Activated CD8-positive, alpha-beta memory T cell treated with anti-CD3 and anti-CD28 coated beads, Interleukin-2, amount 50 U/mL, for 24 hours (primary cell): ENCODE measurements around the gene PIK3R6.
"Not testable (repeated sequence)": the region's sequence is repeated elsewhere in the genome, so short reads cannot be mapped to it uniquely, and the experiment has no call there.

ENCODE experiments used
- DNase-seq: peaks from one replicate; pipeline ENCODE4 v3.0.0-alpha.2; 2020; ENCODE audit errors: extremely low read depth

PIK3R6 gene

GRCh38 chr17:8894202-8894671 is 26.8 kb upstream of the PIK3R6 start:
- DNase-seq = no peak

DNA sequence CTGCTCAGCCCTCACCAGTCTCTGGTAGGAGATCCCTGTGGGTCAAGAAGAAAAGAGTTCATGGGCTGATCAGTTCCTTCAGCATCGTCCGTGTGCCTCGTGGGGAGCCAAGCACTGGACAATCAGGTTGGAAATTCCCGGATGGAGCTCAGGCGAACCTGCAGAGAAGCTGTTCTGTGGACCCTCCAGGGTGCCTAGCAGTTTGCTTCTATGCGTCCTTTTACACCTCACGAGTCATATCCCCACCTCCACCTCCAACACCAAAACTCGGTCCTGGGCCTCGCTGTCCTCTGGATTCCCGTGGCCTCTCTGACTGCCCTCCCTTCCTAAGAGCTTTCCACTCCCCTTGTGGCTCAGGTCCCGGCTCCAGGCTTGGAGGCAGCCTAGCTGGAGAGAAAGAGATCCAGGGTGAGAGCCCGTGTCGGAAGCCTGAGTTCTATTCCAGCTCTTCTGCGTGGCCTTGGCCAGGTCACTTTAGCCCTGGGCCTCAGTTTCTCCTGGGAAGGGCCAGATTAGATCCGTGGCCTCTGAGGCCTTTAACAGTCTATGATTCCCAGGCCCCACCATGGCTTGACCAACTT is 26.2 kb upstream of the PIK3R6 start:
- DNase-seq = no peak

GRCh38 chr17:8893059-8893458 is 25.6 kb upstream of the PIK3R6 start:
- no peak for DNase-seq

DNA sequence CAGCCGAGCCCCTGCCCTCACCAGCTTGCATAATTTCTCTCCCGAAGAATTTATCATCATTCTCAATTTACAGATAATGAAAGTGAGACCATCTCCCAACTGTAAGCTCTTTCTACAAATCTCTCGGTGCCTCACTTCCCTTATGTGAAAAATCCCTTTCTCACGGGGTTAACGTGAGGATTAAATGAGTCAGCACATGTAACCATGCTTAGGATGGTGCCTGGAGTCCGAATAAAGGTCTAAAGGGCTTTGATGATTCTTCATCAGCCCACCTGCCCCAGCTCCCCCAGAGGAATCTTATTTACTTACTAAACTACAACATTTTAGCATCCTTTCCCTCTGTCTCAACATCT is 24.8 kb upstream of the PIK3R6 start:
- DNase-seq = no peak

DNA sequence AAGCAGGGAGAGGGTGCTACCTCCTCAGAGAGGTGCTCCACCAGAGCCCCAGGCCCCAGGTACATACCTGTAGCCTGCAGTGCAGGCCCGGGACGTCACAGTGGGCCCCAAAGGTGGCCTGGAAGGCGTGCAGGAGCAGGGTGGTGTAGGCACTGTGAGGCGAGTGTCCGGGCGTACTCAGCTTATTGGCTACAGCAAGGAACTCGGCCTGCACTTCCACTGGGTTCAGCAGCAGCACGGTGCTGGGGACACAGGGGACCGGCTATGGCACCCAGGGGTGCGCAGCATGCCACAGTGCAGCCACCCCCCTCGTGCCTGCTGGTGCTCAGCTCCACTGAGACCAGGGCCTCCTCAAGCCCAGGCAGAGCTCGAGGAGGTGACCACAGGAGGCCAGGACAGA is 23.2 kb upstream of the PIK3R6 start:
- DNase-seq = no peak

GRCh38 chr17:8889458-8890210 is 22.2 kb upstream of the PIK3R6 start:
- DNase-seq = no peak

DNA sequence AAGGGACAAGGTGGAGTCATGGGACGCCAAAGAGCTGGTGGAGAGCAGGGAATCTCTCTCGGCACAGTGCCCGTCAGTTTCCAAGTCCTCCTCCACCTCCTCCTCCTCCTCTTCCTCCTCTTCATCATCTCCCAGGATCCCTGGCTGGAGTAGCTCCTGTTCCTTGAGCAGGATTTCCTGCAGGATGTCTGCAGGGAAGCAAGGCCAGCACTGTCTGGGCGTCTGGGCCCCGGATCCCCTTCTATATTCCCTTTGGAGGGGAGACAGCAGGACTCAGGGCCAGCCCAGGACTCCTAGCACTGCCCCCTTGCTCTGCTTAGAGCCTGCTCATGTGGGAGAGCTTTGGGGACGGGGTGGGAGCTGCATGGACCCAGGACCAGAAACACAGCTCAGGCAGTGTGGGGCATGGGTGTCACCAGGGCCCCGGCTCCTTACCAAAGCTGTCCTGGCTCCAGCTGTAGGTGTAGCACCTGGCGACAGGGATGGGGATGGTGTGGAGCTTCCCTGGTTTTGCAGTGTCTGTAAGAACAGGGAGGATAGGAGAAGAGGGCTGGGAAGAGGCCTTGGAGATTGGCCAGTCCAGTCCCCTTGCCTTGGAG is 21.3 kb upstream of the PIK3R6 start:
- no peak for DNase-seq

- DNase-seq = no peak
Measured at GRCh38 chr17:8887834-8888703, 20.6 kb upstream of the PIK3R6 start.

- no peak for DNase-seq
Measured at GRCh38 chr17:8887301-8887700, 19.8 kb upstream of the PIK3R6 start.

DNA sequence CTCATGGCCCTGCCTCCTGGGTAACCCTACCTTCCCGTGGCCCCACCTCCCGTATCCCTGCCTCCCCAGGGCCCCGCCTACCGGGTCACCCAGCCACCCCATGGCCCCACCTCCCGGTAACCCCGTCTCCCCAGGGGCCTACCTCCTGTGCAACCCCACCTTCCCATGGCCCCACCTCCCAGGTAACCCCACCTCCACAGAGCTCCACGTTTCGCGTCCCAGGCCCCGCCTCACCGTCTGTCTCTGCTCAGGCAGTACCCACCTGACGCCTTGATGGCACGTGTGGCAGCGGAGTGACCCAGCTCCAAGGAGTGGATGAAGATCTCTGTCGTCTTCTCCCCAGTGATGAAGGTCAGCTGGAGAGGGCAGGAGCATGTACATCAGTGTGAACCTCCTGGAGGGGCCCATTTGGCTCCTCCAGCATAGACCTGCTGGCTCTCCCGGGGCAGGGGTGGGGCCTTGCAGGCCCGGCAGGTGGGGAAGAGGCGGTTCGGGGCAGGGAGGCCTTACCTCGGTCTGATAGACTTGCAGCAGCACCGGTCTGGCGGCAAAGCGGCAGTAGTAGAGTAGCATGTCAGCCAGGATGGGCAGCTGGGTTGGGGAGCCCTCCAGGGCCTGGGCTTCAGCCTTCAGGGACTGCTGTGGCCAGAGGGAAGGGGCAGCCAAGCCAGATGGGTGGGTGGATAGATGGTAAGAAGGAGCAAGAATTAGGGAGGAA is 18.7 kb upstream of the PIK3R6 start:
- DNase-seq = no peak

GRCh38 chr17:8885163-8885966 is 17.9 kb upstream of the PIK3R6 start:
- not testable (repeated sequence) for DNase-seq

DNA sequence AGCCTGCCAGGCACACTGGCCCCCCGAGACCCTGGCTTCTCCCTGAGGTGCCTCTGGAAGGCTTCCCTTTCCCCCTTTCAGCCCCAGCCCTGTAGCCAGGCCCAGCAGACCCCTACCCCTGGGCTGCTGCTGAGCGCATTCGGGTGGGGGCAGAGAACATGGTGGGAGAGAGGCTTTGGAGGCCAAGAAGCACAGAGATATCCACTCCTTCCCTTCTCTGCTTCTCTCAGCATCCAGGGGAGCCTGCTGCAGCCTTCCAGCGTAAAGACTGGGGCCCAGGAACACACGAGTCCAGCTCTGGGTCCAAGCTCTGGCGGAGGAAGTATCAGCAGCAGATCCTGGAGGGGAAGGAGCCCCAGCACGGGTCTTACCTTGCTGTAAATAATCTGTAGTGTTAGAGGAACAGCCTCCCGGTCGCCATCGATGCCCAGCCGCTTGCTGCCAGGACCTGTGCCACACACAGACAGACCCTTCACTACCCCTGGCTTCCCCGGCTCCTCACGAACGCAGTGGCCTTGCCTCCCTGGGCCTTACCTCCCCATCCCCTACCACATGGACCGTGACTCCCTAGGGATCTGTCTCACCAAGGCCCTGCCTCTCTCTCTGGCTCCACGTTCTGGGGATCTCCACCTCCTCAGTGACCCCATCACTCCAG is 17.0 kb upstream of the PIK3R6 start:
- no peak for DNase-seq

- no peak for DNase-seq
Measured at GRCh38 chr17:8883353-8883752, 15.9 kb upstream of the PIK3R6 start.

- DNase-seq = no peak
Measured at GRCh38 chr17:8881606-8882005, 14.1 kb upstream of the PIK3R6 start.

GRCh38 chr17:8880466-8880865 is 13.0 kb upstream of the PIK3R6 start:
- no peak for DNase-seq

DNA sequence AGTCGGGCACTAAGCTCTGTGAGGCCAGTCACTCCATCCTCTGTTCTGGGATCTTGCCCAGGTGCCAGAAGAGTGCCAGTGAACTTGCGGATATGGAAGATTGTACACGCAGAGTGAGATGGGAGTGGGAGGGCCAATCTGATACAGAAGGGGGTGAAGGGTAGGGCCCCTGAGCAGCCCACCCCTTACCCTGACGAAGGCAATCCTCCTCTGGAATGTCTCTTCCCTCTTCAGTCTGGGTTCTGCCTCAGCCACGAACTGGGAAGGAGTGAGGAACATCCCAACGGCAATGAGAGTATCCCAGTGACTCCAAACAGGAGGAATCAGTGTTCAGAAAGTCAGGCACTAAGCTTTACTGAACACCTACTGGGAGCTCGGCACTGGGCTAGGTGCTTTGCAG is 11.9 kb upstream of the PIK3R6 start:
- no peak for DNase-seq

DNA sequence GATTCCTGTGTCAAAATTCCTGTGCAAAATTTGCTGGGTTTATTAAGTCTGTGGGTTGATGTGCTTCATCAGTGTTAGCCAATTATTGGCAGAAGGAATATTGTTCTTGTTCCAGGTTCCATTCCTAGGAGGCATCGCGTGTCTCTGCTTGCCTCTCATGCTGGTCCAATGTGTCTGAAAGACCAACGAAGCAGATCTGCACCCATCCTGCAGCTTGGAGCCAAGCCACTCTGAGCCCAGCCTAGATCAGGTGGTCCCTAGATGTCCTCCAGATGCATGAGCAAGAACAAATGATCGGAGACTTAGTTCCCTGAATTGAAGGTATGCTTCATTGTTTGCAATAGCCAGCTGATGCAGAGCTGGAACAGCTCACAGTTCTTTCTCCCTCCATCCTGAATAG is 10.5 kb upstream of the PIK3R6 start:
- DNase-seq = no peak

DNA sequence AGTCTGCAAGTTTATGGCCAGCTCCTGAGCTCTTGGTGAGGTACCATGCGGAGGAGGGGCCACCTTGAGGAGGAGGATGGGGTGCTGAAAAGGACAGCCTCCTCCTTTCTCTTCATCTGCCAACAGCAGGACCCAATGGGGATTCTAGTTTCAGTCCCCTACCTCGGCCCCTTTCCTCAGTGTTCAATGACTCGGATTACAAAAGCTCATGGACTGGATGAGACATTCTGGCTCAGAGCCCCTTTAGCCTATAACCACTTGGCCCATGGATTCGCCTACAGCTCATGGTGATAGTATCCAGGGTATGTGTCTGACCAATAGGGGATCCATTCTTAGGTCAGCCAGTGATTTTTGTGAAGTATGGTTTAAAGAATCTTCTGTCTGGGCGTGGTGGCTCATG is 8.5 kb upstream of the PIK3R6 start:
- no peak for DNase-seq

GRCh38 chr17:8875436-8875835 is 8.0 kb upstream of the PIK3R6 start:
- DNase-seq = no peak
